HG02981 (cell line): ENCODE measurements around the gene GREB1.

Source experiments
- ATAC-seq: cut with Tn5 transposase; IDR thresholded peaks from one replicate; pipeline ENCODE4 v1.9.1; 2021; ENCODE audit warnings: mild to moderate bottlenecking, moderate library complexity; ENCODE audit not compliant: unreplicated experiment

GREB1 gene

GRCh38 chr2:11629215-11629614 is 95.4 kb downstream of the GREB1 start:
- ATAC-seq: no peak

GRCh38 chr2:11629851-11630250 is 96.0 kb downstream of the GREB1 start:
- ATAC-seq: no peak

- ATAC-seq: no peak
Observed at GRCh38 chr2:11630855-11631254, 97.0 kb downstream of the GREB1 start.

- no peak for ATAC-seq
Observed at GRCh38 chr2:11631462-11631861, 97.6 kb downstream of the GREB1 start.

GRCh38 chr2:11633923-11634478 is 100.2 kb downstream of the GREB1 start:
- no peak for ATAC-seq

- ATAC-seq: no peak
Observed at GRCh38 chr2:11634584-11634983, 100.7 kb downstream of the GREB1 start.

- ATAC-seq: no peak
Observed at GRCh38 chr2:11635141-11635540, 101.3 kb downstream of the GREB1 start.

GRCh38 chr2:11636593-11637295 is 102.9 kb downstream of the GREB1 start:
- no peak for ATAC-seq

- no peak for ATAC-seq
Observed at GRCh38 chr2:11637546-11637945, 103.7 kb downstream of the GREB1 start.

- ATAC-seq: no peak
Observed at GRCh38 chr2:11639503-11639902, 105.7 kb downstream of the GREB1 start.

GRCh38 chr2:11640132-11640531 is 106.3 kb downstream of the GREB1 start:
- no peak for ATAC-seq

- no peak for ATAC-seq
Observed at GRCh38 chr2:11642972-11643371, 109.1 kb downstream of the GREB1 start.

- ATAC-seq: no peak
Observed at GRCh38 chr2:11644293-11644692, 110.4 kb downstream of the GREB1 start.

GRCh38 chr2:11646530-11646929 is 112.7 kb downstream of the GREB1 start:
- ATAC-seq: no peak

GRCh38 chr2:11647834-11648600 is 114.2 kb downstream of the GREB1 start:
- no peak for ATAC-seq

GRCh38 chr2:11649093-11649492 is 115.2 kb downstream of the GREB1 start:
- no peak for ATAC-seq

- no peak for ATAC-seq
Observed at GRCh38 chr2:11651856-11652548, 118.2 kb downstream of the GREB1 start.

- ATAC-seq: no peak
Observed at GRCh38 chr2:11652553-11652952, 118.7 kb downstream of the GREB1 start.

GRCh38 chr2:11655495-11655894 is 121.7 kb downstream of the GREB1 start:
- no peak for ATAC-seq

GRCh38 chr2:11656252-11656651 is 122.4 kb downstream of the GREB1 start:
- no peak for ATAC-seq

- ATAC-seq: no peak
Observed at GRCh38 chr2:11656671-11657101, 122.8 kb downstream of the GREB1 start.
